Measurements from ENCODE around the gene NPAS3.

The NPAS3 gene

GRCh38 chr14:33454022-33454595, 515.4 kb downstream of the NPAS3 start:
- no peak for ATAC-seq (ENCODE audit: low read depth)

DNA sequence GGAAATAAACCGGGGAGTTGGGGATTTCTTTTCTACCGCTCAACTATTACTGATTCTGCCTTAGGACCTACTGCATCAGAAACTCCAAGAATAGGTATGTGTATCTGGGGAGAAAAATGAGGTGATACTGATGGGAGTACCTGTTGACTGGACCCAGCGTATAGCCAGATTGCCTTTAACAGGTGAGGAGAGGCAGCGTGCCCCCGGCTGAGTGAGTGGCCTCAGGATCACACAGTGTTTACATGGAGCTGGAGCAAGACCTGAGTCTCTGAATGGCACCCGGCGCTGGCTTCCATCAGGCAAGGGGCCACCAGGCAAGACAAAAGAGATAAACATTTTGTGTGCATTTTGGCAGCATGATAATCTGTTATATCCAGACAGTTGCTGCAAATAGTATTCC, 516.0 kb downstream of the NPAS3 start:
- Histone ChIP-seq H3K4me3 (ENCODE audit: severe bottlenecking) (no peak overlapping the region), H3K27ac (ENCODE audit: poor library complexity, severe bottlenecking) (no peak overlapping the region), H3K27me3 (ENCODE audit: insufficient read depth, poor library complexity, severe bottlenecking) (no peaks in the 10 kb centered on the region), H3K36me3 (ENCODE audit: low read depth) (no peaks in the 10 kb centered on the region), H3K4me1 (ENCODE audit: insufficient read depth, poor library complexity, severe bottlenecking) (peaks cover 24% of the 10 kb centered on the region), H3K9me3 (ENCODE audit: severe bottlenecking) (no peaks in the 10 kb centered on the region)
- no peak for ATAC-seq (ENCODE audit: low read depth)
- DNase-seq (ENCODE audit: low spot score), result no peak
- TF ChIP-seq CTCF (IDR thresholded peaks at IDR 0.05; ENCODE audit: poor library complexity, severe bottlenecking), result no peak

More at GRCh38 chr14:33454022-33454595, 515.4 kb downstream of the NPAS3 start:
- Histone ChIP-seq H3K27ac (ENCODE audit: poor library complexity, severe bottlenecking) (no peak overlapping the region), H3K9me3 (ENCODE audit: severe bottlenecking) (no peaks in the 10 kb centered on the region), H3K4me1 (ENCODE audit: insufficient read depth, poor library complexity, severe bottlenecking) (peaks cover 18% of the 10 kb centered on the region), H3K36me3 (ENCODE audit: low read depth) (no peaks in the 10 kb centered on the region), H3K27me3 (ENCODE audit: insufficient read depth, poor library complexity, severe bottlenecking) (no peaks in the 10 kb centered on the region), H3K4me3 (ENCODE audit: severe bottlenecking) (no peak overlapping the region)
- TF ChIP-seq CTCF (IDR thresholded peaks at IDR 0.05; ENCODE audit: poor library complexity, severe bottlenecking), result no peak
- no peak for DNase-seq (ENCODE audit: low spot score)

DNA sequence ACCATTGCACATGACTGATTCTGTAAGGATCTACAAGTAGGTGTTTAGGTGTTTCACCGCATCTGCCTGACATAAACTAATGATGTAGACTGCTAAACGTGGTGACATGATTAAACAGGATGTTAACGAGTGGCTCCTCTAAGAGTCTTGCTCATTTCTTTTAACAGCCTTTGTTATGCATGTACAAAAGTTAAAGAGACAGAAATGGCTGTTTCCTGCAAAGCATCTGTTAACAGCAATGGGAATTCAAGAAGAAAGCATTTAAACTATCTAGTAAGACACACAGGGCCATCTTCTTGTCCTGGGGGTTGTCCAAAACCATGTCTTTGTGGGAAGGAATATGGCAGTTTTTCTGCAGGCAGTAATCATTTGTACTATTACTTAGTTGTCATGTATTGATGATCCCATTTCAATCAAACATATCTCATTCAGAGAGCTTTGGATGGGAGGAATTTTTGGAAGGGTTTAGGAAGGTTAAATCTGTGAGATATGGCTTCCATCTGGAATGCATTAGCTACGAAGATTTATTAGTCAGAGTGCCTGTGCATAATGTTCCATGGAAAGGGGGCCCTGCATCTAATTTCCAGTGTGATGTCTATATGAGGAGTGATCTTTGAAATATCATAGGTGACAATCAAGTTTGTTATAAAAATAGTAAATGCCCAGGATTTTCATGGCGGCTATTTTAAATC, 517.1 kb downstream of the NPAS3 start:
- no peaks in the 10 kb centered on the region for H3K9me3 ChIP-seq (ENCODE audit: severe bottlenecking)
- no peak for DNase-seq (ENCODE audit: low spot score)
- no peak overlapping the region for H3K27ac ChIP-seq (ENCODE audit: poor library complexity, severe bottlenecking)
- H3K27me3 ChIP-seq (ENCODE audit: insufficient read depth, poor library complexity, severe bottlenecking), result no peaks in the 10 kb centered on the region
- H3K4me3 ChIP-seq (ENCODE audit: severe bottlenecking), result no peak overlapping the region
- no peak for TF ChIP-seq CTCF (IDR thresholded peaks at IDR 0.05; ENCODE audit: poor library complexity, severe bottlenecking)
- peaks cover 27% of the 10 kb centered on the region for H3K4me1 ChIP-seq (ENCODE audit: insufficient read depth, poor library complexity, severe bottlenecking)
- H3K36me3 ChIP-seq (ENCODE audit: low read depth), result no peaks in the 10 kb centered on the region
- ATAC-seq (ENCODE audit: low read depth), result no peak

GRCh38 chr14:33457021-33457420, 518.3 kb downstream of the NPAS3 start:
- Histone ChIP-seq H3K9me3 (ENCODE audit: severe bottlenecking) (no peaks in the 10 kb centered on the region), H3K27me3 (ENCODE audit: insufficient read depth, poor library complexity, severe bottlenecking) (no peaks in the 10 kb centered on the region), H3K4me1 (ENCODE audit: insufficient read depth, poor library complexity, severe bottlenecking) (peaks cover 27% of the 10 kb centered on the region), H3K4me3 (ENCODE audit: severe bottlenecking) (no peak overlapping the region), H3K27ac (ENCODE audit: poor library complexity, severe bottlenecking) (peak overlapping the region; percentile 3), H3K36me3 (ENCODE audit: low read depth) (no peaks in the 10 kb centered on the region)
- DNase-seq (ENCODE audit: low spot score), result no peak
- no peak for TF ChIP-seq CTCF (IDR thresholded peaks at IDR 0.05; ENCODE audit: poor library complexity, severe bottlenecking)
- ATAC-seq (ENCODE audit: low read depth), result peak; percentile 28

DNA sequence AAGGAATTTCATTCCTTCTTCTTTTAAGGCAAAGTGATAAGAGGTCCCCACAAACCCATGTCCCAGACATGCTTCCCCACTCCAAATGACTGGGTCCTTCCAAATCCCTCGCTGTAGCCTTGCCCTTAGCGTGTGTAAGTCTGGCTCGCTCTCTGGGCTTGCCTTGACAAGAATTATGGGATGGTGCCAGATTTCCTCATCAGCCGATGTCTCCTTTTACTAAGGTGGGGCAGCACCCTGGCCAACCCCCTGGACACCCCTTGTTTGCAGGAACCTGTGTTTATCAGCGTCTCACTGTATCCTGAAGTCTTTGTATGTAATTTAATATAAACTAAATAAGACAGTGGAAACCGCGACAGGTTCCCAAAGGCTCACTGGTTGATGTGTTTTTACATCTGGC, 518.9 kb downstream of the NPAS3 start:
- H3K27ac ChIP-seq (ENCODE audit: poor library complexity, severe bottlenecking), result peak overlapping the region; percentile 3
- DNase-seq (ENCODE audit: low spot score) (peak; percentile 77), ATAC-seq (ENCODE audit: low read depth) (peak; percentile 95)
- H3K27me3 ChIP-seq (ENCODE audit: insufficient read depth, poor library complexity, severe bottlenecking), result no peaks in the 10 kb centered on the region
- H3K4me3 ChIP-seq (ENCODE audit: severe bottlenecking), result no peak overlapping the region
- peaks cover 27% of the 10 kb centered on the region for H3K4me1 ChIP-seq (ENCODE audit: insufficient read depth, poor library complexity, severe bottlenecking)
- H3K36me3 ChIP-seq (ENCODE audit: low read depth), result no peaks in the 10 kb centered on the region
- no peak for TF ChIP-seq CTCF (IDR thresholded peaks at IDR 0.05; ENCODE audit: poor library complexity, severe bottlenecking)
- H3K9me3 ChIP-seq (ENCODE audit: severe bottlenecking), result no peaks in the 10 kb centered on the region
